GM18519 (cell line): Measurements from ENCODE around the gene DERL3.

Experiments
- ATAC-seq: cut with Tn5 transposase; IDR thresholded peaks from one replicate; pipeline ENCODE4 v1.9.1; 2021; ENCODE audit warnings: mild to moderate bottlenecking, moderate library complexity; ENCODE audit not compliant: unreplicated experiment, low FRiP score

DERL3 gene

GRCh38 chr22:23833017-23833751 is 5.6 kb downstream of the DERL3 start:
- no peak for ATAC-seq

DNA sequence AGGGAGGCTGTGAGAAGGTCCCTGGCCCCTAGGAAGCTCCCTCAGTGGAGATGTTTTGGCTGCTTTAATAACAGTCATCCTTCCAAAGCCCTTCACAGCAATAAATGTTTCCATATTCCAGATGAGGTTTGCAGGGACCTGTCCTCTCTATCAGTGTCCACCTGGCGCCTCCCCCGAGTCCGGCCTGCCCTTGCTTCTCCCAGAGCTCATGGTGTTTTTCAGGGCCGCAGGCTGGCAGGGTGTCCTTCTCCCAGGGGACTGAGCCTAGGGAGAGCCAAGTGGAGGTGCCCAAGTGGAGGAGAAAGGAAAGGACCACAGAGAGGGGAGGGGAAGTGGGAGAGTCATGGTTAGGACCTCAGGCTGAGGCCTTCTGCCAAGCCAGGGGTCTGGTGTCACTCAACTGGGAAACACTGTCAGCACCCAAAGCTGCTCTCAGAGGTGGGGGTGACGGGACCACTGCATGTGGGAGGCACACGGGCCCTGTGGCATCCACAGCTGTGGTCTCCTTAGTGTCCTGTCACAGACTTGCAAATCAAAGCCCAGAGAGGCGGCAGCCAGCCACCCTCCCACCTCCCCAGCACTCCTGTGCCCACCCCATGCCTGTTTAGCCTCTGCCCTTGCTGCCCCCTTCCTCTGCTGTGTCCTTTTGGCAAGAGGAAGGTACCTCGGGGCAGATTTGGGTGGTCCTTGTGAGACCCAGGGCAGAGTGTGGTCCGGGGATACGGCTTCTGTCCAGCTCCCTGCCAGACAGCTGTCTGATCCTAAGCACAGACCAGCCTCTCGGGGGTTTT is 6.4 kb downstream of the DERL3 start:
- no peak for ATAC-seq

DNA sequence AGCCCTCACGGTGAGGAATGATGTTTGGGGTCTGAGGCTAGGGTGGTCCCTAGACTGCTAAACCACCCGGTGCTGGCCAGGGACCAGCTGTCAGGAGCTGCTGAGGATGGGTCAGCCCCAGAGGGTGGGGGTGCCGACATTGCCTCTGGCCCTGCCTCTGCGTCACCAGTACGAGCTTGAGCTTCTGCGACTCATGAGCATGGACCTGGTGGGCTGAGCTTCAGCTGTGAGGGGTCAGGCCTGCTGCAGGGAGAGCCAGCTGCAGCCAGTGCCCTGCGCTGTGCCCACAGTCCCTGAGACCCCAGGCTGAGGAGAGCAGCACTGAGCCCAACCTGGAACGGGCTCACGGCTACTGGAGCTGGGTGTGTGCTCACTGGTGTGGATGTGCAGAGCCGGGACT is 7.0 kb downstream of the DERL3 start:
- no peak for ATAC-seq

- ATAC-seq: no peak
Observed at GRCh38 chr22:23831261-23831660, 7.5 kb downstream of the DERL3 start.

- ATAC-seq: no peak
Observed at GRCh38 chr22:23829845-23830372, 8.9 kb downstream of the DERL3 start.

- no peak for ATAC-seq
Observed at GRCh38 chr22:23828800-23829680, 9.8 kb downstream of the DERL3 start.

DNA sequence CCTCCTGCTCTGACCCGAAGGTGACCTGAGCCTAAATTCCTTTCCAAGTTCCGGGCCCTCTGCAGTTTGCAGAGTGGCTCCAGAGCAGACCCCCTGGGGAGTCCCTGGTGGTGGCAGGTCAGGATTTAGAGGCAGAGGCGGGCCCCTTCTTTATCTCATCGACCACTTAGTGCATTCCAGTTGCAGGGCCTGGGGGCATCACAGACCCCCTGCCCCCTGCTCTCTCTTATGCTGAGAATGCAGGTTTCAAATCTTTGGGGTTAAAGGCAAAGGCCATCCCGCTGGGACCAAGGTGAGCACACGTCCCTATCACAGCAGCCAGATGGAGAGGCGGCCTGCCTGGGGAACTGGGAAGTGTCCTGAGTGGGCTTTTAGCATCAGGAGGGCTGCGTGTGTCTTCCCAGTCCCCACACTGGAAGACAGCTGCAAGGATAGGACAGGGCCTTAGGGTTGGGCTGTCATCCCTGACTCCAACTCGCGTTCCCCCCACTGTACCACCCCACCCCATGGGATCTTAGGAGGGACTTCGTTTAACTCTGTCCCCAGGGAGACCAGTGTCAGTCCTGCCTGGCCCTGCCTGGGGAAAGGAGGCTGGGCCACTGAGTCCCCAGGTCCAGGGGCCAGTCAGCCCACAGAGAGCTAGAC is 11.3 kb downstream of the DERL3 start:
- no peak for ATAC-seq

GRCh38 chr22:23826510-23827350 is 12.1 kb downstream of the DERL3 start:
- ATAC-seq: no peak

DNA sequence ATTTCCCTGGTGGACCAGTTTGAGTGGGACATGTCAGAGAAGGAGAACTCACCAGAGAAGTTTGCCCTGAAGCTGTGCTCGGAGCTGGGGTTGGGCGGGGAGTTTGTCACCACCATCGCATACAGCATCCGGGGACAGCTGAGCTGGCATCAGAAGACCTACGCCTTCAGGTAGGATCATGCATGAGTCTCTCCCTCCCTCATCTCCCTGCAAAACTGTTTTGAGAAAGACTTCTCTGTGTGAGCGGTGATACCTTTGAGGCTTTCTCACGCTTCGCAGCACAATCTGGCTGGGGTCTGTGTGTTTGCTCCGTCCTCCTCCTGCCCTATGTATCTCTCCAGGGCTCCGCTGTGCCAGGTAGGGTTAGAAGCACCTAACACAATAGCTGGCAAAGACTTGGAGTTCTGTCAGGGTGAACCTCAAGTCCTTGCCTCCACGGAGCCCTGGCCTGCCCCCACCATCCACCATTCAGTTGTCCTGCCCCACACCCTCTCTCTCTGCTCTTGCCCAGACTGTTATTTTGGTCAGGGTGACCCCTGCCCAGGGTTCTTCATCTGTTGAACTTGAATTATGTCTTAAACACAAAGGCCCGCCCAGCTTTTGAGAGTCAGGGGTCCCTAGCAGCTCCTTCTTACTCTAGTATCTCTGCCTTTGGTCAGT is 13.4 kb downstream of the DERL3 start:
- no peak for ATAC-seq

GRCh38 chr22:23824476-23825245 is 14.1 kb downstream of the DERL3 start:
- no peak for ATAC-seq

GRCh38 chr22:23823331-23823791 is 15.4 kb downstream of the DERL3 start:
- no peak for ATAC-seq

DNA sequence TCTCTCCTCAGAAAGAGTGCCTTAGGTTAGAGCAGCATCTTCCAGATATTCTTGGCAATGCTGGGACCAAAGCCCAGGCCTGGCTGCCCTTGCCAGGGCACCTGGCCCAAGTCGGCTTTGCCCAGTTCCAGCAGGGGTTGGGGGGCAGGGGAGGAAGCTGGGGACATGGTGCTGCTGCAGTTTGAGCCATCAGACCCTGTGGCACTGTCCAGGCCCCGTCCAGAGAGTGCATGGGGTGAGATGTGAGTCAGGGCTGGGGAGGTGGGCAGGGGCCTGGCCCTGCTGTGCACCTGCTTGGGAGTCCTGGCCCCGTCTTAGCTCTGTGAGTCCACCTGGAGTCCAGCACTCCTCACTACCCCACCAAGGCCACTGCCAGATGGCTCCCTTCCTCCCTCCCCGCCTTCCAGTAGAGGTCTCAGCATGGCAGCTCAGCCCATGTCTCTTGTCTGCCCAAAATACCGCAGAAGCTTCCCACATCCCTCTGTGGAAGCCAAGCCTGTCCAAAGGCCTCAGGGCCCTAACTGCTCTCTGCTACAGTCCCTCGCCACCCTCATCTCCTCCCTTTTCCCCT is 16.6 kb downstream of the DERL3 start:
- ATAC-seq: no peak

GRCh38 chr22:23820748-23821211 is 18.0 kb downstream of the DERL3 start:
- no peak for ATAC-seq

- ATAC-seq: no peak
Observed at GRCh38 chr22:23818541-23818940, 20.3 kb downstream of the DERL3 start.

DNA sequence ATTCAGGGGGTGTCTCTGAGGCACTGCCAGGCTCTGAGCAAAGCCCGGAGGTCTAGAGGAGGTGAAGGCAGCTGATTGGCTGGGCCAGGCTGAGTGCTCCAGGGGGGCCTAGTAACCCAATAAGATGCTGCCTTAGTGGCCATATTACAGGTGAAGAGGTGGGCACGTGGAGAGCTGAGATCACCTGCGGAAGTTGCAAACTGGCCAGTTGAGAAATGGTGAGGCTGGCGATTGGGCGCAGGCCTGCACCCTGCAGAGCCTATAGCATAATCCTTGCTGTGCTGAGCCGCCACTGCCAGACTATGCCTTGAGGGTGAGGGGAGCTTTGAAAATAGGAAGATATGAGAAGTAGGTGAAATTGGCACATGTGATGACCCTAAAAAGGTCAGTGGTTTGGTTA is 21.7 kb downstream of the DERL3 start:
- no peak for ATAC-seq

GRCh38 chr22:23816156-23816976 is 22.4 kb downstream of the DERL3 start:
- no peak for ATAC-seq
